Left renal cortex interstitium (tissue), 4 donors: Measurements from ENCODE around the gene ITPKC. TPM values are rescaled to one million over a fixed set of nuclear protein-coding genes. Genes with fewer than 3 reads are reported as not detected.
"Not testable (repeated sequence)": the region's sequence is repeated elsewhere in the genome, so short reads cannot be mapped to it uniquely, and the experiment has no call there.

Experiments used
- DNase-seq, 4 donors: peaks; one replicate each; pipeline ENCODE4 v3.0.0-alpha.2; 2013; ENCODE audit warnings: low read depth in 4 of 4, low spot score in 2 of 4, missing footprints in 1 of 4
- polyA plus RNA-seq, 4 donors: library from polyadenylated mRNA; unstranded; fragments of 120-200 nt; gene quantifications; one replicate each; pipeline ENCODE4 v1.2.1, GENCODE V29; 2013; ENCODE audit not compliant: insufficient read length in 4 of 4

The ITPKC gene
- polyA plus RNA-seq, 4 donors, result 12.4 to 16.6 (median 14.5) TPM

GRCh38 chr19:40713939-40714338 lies 3.0 kb upstream of the ITPKC start:
- DNase-seq, result no peak

- peak; percentile 84 to 92 (median 84) for DNase-seq
Measured at GRCh38 chr19:40714441-40715299, 2.2 kb upstream of the ITPKC start.

GRCh38 chr19:40716031-40716481 lies 856 bp upstream of the ITPKC start:
- no peak for DNase-seq

GRCh38 chr19:40717325-40717879 lies 490 bp downstream of the ITPKC start:
- no peak for DNase-seq

GRCh38 chr19:40717880-40718773 lies 1.2 kb downstream of the ITPKC start:
- DNase-seq, result no peak

GRCh38 chr19:40718774-40719391 lies 2.0 kb downstream of the ITPKC start:
- DNase-seq, result no peak

GRCh38 chr19:40719414-40719894 lies 2.5 kb downstream of the ITPKC start:
- no peak for DNase-seq

GRCh38 chr19:40721140-40721486 lies 4.2 kb downstream of the ITPKC start:
- no peak for DNase-seq

- DNase-seq, result no peak
Measured at GRCh38 chr19:40721936-40722661, 5.2 kb downstream of the ITPKC start.

- DNase-seq, result no peak
Measured at GRCh38 chr19:40723661-40724254, 6.8 kb downstream of the ITPKC start.

GRCh38 chr19:40724315-40724714 lies 7.4 kb downstream of the ITPKC start:
- no peak for DNase-seq

GRCh38 chr19:40724855-40725254 lies 7.9 kb downstream of the ITPKC start:
- DNase-seq, result no peak

GRCh38 chr19:40726279-40726678 lies 9.4 kb downstream of the ITPKC start:
- DNase-seq, result no peak

- not testable (repeated sequence) for DNase-seq
Measured at GRCh38 chr19:40730065-40730464, 13.2 kb downstream of the ITPKC start.

- DNase-seq, result not testable (repeated sequence)
Measured at GRCh38 chr19:40732304-40732703, 15.4 kb downstream of the ITPKC start.

- DNase-seq, result no peak
Measured at GRCh38 chr19:40733149-40733548, 16.2 kb downstream of the ITPKC start.

GRCh38 chr19:40735013-40735771 lies 18.3 kb downstream of the ITPKC start:
- DNase-seq, result no peak

GRCh38 chr19:40736661-40737060 lies 19.7 kb downstream of the ITPKC start:
- no peak for DNase-seq
